Gastroesophageal sphincter (tissue), 3 donors: ENCODE measurements around the gene BTBD3.

Source experiments
- EP300 ChIP-seq: sonication (generic); formaldehyde crosslinking; IDR thresholded peaks from one replicate; pipeline ENCODE4 v1.6.1; 2017; ENCODE audit warnings: antibody characterized with exemption, mild to moderate bottlenecking
- POLR2A ChIP-seq, 2 donors: fragments of 450-650 bp; IDR thresholded peaks; one replicate each; pipeline ENCODE4 v1.6.1; 2017; ENCODE audit warnings: antibody characterized with exemption in 2 of 2, mild to moderate bottlenecking in 2 of 2, moderate library complexity in 1 of 2
- POLR2AphosphoS5 ChIP-seq: sonication (generic); formaldehyde crosslinking; IDR thresholded peaks from one replicate; pipeline ENCODE4 v1.6.1; 2017; ENCODE audit warnings: antibody characterized with exemption
- TF ChIP-seq, protein P1 (sequence below), 4 experiments: fragments of 200-600 bp in 2 of 4; fragments of 450-650 bp in 2 of 4; sonication (generic) in 1 of 4; IDR thresholded peaks; one replicate each; pipeline ENCODE4 v1.5.1; 2017 to 2019; ENCODE audit warnings: antibody characterized with exemption in 4 of 4, mild to moderate bottlenecking in 2 of 4, moderate library complexity in 2 of 4

DNA sequence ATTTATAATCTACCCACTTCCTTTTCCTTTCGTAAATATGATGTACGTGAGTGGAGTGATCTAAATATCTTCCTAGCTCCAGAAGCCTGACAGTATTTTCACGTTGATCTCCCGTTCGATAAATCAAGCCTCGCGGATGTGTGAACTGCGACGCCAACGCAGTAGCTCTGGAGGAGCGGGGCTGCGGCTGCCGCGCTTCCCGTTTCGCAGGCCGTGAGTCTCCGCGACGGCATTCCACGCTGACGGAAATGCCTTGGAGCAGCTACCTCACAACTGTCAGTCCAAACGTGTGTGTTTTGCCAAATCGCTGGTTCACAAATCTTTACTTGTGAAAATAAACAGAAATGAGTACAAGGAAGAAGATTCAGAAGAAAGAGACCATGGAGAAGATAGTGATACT, 41.2 kb downstream of the BTBD3 start:
- TF ChIP-seq, protein P1, sequence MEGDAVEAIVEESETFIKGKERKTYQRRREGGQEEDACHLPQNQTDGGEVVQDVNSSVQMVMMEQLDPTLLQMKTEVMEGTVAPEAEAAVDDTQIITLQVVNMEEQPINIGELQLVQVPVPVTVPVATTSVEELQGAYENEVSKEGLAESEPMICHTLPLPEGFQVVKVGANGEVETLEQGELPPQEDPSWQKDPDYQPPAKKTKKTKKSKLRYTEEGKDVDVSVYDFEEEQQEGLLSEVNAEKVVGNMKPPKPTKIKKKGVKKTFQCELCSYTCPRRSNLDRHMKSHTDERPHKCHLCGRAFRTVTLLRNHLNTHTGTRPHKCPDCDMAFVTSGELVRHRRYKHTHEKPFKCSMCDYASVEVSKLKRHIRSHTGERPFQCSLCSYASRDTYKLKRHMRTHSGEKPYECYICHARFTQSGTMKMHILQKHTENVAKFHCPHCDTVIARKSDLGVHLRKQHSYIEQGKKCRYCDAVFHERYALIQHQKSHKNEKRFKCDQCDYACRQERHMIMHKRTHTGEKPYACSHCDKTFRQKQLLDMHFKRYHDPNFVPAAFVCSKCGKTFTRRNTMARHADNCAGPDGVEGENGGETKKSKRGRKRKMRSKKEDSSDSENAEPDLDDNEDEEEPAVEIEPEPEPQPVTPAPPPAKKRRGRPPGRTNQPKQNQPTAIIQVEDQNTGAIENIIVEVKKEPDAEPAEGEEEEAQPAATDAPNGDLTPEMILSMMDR (IDR thresholded peaks at IDR 0.05), result no peak
- no peak for TF ChIP-seq POLR2A (IDR thresholded peaks at IDR 0.05)
- TF ChIP-seq POLR2AphosphoS5, result no peak
- no peak for TF ChIP-seq EP300
